ENCODE data around the gene CD2. TPM values are rescaled to one million over a fixed set of nuclear protein-coding genes. Genes with fewer than 3 reads are reported as not detected.

Gene CD2
- total RNA-seq = not detected in 2 replicates

DNA sequence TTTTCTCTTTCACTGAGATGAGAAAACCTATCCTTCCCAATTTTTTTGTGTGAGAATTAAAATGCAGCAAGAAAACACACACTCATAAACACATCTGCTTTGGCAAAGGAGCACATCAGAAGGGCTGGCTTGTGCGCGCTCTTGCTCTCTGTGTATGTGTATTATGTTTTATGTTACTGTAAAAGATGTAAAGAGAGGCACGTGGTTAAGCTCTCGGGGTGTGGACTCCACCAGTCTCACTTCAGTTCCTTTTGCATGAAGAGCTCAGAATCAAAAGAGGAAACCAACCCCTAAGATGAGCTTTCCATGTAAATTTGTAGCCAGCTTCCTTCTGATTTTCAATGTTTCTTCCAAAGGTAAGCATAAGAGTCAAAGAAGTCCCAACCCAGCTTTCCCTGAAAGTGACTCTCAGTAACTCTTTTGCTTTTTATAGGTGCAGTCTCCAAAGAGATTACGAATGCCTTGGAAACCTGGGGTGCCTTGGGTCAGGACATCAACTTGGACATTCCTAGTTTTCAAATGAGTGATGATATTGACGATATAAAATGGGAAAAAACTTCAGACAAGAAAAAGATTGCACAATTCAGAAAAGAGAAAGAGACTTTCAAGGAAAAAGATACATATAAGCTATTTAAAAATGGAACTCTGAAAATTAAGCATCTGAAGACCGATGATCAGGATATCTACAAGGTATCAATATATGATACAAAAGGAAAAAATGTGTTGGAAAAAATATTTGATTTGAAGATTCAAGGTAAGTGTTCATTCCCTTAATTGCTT is at the start of gene CD2:
Gene CD2, plus strand, starts transcription at position 233 of the 780 bp plus-strand sequence. Its CDS starts 63 bp downstream, at position 296.

Other genes with a start within 250 kb of the CD2 start
- 9.7 and 19.7 TPM in 2 replicates for gene CD58, start 183.4 kb upstream of the CD2 start, total RNA-seq
- gene IGSF3, start 86.7 kb upstream of the CD2 start, total RNA-seq = 0.93 and 0.94 TPM in 2 replicates
- 9.0 and 13.8 TPM in 2 replicates for gene PTGFRN, start 155.5 kb downstream of the CD2 start, total RNA-seq
- 0.10 TPM in 1 of 2 replicates, not detected in the other for gene CD101, start 247.3 kb downstream of the CD2 start, total RNA-seq

Data from mammary microvascular endothelial cell (primary cell).